ENCODE measurements around the gene RAP1GDS1. TPM values are rescaled to one million over a fixed set of nuclear protein-coding genes. Genes with fewer than 3 reads are reported as not detected.
"Not testable (repeated sequence)": the region's sequence is repeated elsewhere in the genome, so short reads cannot be mapped to it uniquely, and the experiment has no call there.

The RAP1GDS1 gene
- total and polyA plus RNA-seq, 2 of the 13 experiments (the other 11 are each of a cell fraction or from before 2014, with no cell fraction given): 19.3 to 42.5 TPM

GRCh38 chr4:98452091-98452490 is 190.9 kb downstream of the RAP1GDS1 start:
- Histone ChIP-seq H2AFZ (ENCODE audit: low read length) (no peak overlapping the region), H4K20me1 (ENCODE audit: insufficient read depth, low read length) (no peaks in the 10 kb centered on the region), H3K27me3 (ENCODE audit: control insufficient read depth in 1 of 2, insufficient read depth in 2 of 2, low read length in 2 of 2) (no peaks in the 10 kb centered on the region), H3K36me3 (replicated peaks in 1 of 2; ENCODE audit: control insufficient read depth in 1 of 2, insufficient read depth in 2 of 2, low read length in 2 of 2) (no peaks in the 10 kb centered on the region), H3K4me2 (ENCODE audit: low read depth, low read length) (no peak overlapping the region), H3K27ac (ENCODE audit: extremely low read length, insufficient read depth, low read length) (no peak overlapping the region), H3K79me2 (ENCODE audit: insufficient read depth, low read length) (no peaks in the 10 kb centered on the region), H3K9me3 (ENCODE audit: low read length) (no peaks in the 10 kb centered on the region; the same call in 1 of the 2 replicates), H3K4me1 (ENCODE audit: insufficient read depth, low read length) (no peaks in the 10 kb centered on the region), H3K9ac (ENCODE audit: insufficient read depth, low read depth, low read length) (no peak overlapping the region), H3K4me3 (replicated peaks in 1 of 3; ENCODE audit: insufficient read depth in 1 of 3, low read depth in 2 of 3, low read length in 3 of 3) (no peak overlapping the region)
- intact Hi-C loops (cut with micrococcal nuclease; ENCODE audit: unreplicated experiment) (no loop called here), in situ Hi-C loops (cut with HindIII; ENCODE audit: extremely low pct_ligation_motif_present, low pct_unique_long_range_greater_than_20kb) (loop anchor here (25.0 kb wide), 2 partner anchors 385 to 1010 kb away; no protein-coding TSS in a partner anchor)
- no TSS peak for BruUV-seq (replicated peaks)
- CTCF ChIA-PET (ENCODE audit: low intra/inter-chr PET ratio, low total read pairs): no interaction called here
- no peak for ATAC-seq
- POLR2A ChIA-PET: no interaction called here
- 10% methylated on average over 3 of the region's 3 CpGs for WGBS (ENCODE audit: low lambda C conversion rate)
- FAIRE-seq: no peak
- no peak for TF ChIP-seq ZNF30 (CRISPR knock-in tag; IDR thresholded peaks at IDR 0.05)
- TF ChIP-seq GFI1 (CRISPR knock-in tag; IDR thresholded peaks at IDR 0.05; ENCODE audit: borderline replicate concordance): no peak
- TF ChIP-seq ZNF83 (CRISPR knock-in tag; IDR thresholded peaks at IDR 0.05; ENCODE audit: borderline replicate concordance): no peak
- TF ChIP-seq NR2F6 (IDR thresholded peaks at IDR 0.05): no peak
- no peak for TF ChIP-seq NR2F6 (CRISPR knock-in tag; IDR thresholded peaks at IDR 0.05)
- no peak for TF ChIP-seq ZNF773 (CRISPR knock-in tag; IDR thresholded peaks at IDR 0.05; ENCODE audit: borderline replicate concordance)
- TF ChIP-seq SRSF1 (optimal IDR thresholded peaks at IDR 0.05; ENCODE audit: low read depth, low read length): no peak
- TF ChIP-seq ZNF235 (CRISPR knock-in tag; IDR thresholded peaks at IDR 0.05; ENCODE audit: borderline replicate concordance): no peak
- TF ChIP-seq ZNF772 (CRISPR knock-in tag; IDR thresholded peaks at IDR 0.05): no peak
- TF ChIP-seq, protein P1, sequence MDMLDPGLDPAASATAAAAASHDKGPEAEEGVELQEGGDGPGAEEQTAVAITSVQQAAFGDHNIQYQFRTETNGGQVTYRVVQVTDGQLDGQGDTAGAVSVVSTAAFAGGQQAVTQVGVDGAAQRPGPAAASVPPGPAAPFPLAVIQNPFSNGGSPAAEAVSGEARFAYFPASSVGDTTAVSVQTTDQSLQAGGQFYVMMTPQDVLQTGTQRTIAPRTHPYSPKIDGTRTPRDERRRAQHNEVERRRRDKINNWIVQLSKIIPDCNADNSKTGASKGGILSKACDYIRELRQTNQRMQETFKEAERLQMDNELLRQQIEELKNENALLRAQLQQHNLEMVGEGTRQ (IDR thresholded peaks at IDR 0.05; ENCODE audit: low read depth, low read length): no peak
- TF ChIP-seq, protein P1 (CRISPR knock-in tag; IDR thresholded peaks at IDR 0.05; ENCODE audit: borderline replicate concordance): no peak
- no peak for TF ChIP-seq ZNF234 (CRISPR knock-in tag; conservative IDR thresholded peaks at IDR 0.05)
- no peak for TF ChIP-seq EHMT2 (IDR thresholded peaks at IDR 0.05; ENCODE audit: borderline replicate concordance, low read depth, low read length)
- no peak for DNase-seq (ENCODE audit: low spot score)

- H3K4me2 ChIP-seq (ENCODE audit: low read depth, low read length); H3K4me1 ChIP-seq (ENCODE audit: insufficient read depth, low read length); H2AFZ ChIP-seq (ENCODE audit: low read length); H3K9ac ChIP-seq (ENCODE audit: insufficient read depth, low read depth, low read length); H4K20me1 ChIP-seq (ENCODE audit: insufficient read depth, low read length); DNase-seq (ENCODE audit: low spot score); ATAC-seq; H3K9me3 ChIP-seq (ENCODE audit: low read length); BruUV-seq (replicated peaks); H3K79me2 ChIP-seq (ENCODE audit: insufficient read depth, low read length); H3K4me3 ChIP-seq (replicated peaks in 1 of 3; ENCODE audit: insufficient read depth in 1 of 3, low read depth in 2 of 3, low read length in 3 of 3); H3K27ac ChIP-seq (ENCODE audit: extremely low read length, insufficient read depth, low read length); H3K27me3 ChIP-seq (ENCODE audit: control insufficient read depth in 1 of 2, insufficient read depth in 2 of 2, low read length in 2 of 2); H3K36me3 ChIP-seq (replicated peaks in 1 of 2; ENCODE audit: control insufficient read depth in 1 of 2, insufficient read depth in 2 of 2, low read length in 2 of 2); intact Hi-C loops (cut with micrococcal nuclease; ENCODE audit: unreplicated experiment); FAIRE-seq; CTCF ChIA-PET (ENCODE audit: low intra/inter-chr PET ratio, low total read pairs): not testable (repeated sequence)
- 54% methylated on average over 9 of the region's 9 CpGs for WGBS (ENCODE audit: low lambda C conversion rate)
- in situ Hi-C loops (cut with HindIII; ENCODE audit: extremely low pct_ligation_motif_present, low pct_unique_long_range_greater_than_20kb): loop anchor here (25.0 kb wide), 2 partner anchors 380 to 1005 kb away; no protein-coding TSS in a partner anchor
- POLR2A ChIA-PET: interaction anchor here (0.7 kb wide), 1 partner anchor 102 kb away, joined by 4 read pairs; no protein-coding TSS in a partner anchor
Measured at GRCh38 chr4:98457422-98457821, 196.2 kb downstream of the RAP1GDS1 start.

All from HepG2 (cell line).